Measurements from ENCODE around the gene MLLT3. TPM values are rescaled to one million over a fixed set of nuclear protein-coding genes. Genes with fewer than 3 reads are reported as not detected.

The MLLT3 gene
- total and polyA plus RNA-seq, 10 donors = 2.8 to 15.2 (median 10.6) TPM

- H3K27ac ChIP-seq = no peak overlapping the region
- 68 to 93% (median 89%) methylated on average over 1 of the region's 1 CpG for WGBS, 5 donors
- TF ChIP-seq POLR2A (IDR thresholded peaks at IDR 0.05) = no peak
- TF ChIP-seq POLR2AphosphoS5 (IDR thresholded peaks at IDR 0.05) = no peak
- TF ChIP-seq CTCF (IDR thresholded peaks at IDR 0.05 in 8 of 11, conservative IDR thresholded peaks at IDR 0.05 in 3 of 11) = no peak
- H3K36me3 ChIP-seq = no peaks in the 10 kb centered on the region
- DNase-seq = no peak
- H3K27me3 ChIP-seq (replicated peaks in 1 of 7) = no peaks in the 10 kb centered on the region
- no peaks in the 10 kb centered on the region for H3K9me3 ChIP-seq
- peaks cover 0 to 5% (median 0%) of the 10 kb centered on the region in 6 donors for H3K4me1 ChIP-seq
- no peak overlapping the region for H3K4me3 ChIP-seq
- intact Hi-C loops (cut with DNase I; ENCODE audit: low total_unique reads) = no loop called here
Observed at GRCh38 chr9:20488691-20489090, 133.6 kb downstream of the MLLT3 start.

GRCh38 chr9:20486552-20486951, 135.7 kb downstream of the MLLT3 start:
- no peaks in the 10 kb centered on the region for H3K9me3 ChIP-seq
- H3K36me3 ChIP-seq = no peaks in the 10 kb centered on the region
- DNase-seq = no peak
- no peak overlapping the region for H3K27ac ChIP-seq
- H3K4me3 ChIP-seq = no peak overlapping the region
- intact Hi-C loops (cut with DNase I; ENCODE audit: low total_unique reads) = no loop called here
- 83 to 90% (median 83%) methylated on average over 4 of the region's 4 CpGs for WGBS, 5 donors
- TF ChIP-seq POLR2AphosphoS5 (IDR thresholded peaks at IDR 0.05) = no peak
- TF ChIP-seq POLR2A (IDR thresholded peaks at IDR 0.05) = no peak
- no peak for TF ChIP-seq CTCF (IDR thresholded peaks at IDR 0.05 in 8 of 11, conservative IDR thresholded peaks at IDR 0.05 in 3 of 11)
- no peaks in the 10 kb centered on the region for H3K27me3 ChIP-seq (replicated peaks in 1 of 7)
- H3K4me1 ChIP-seq = peaks cover 0 to 4% (median 0%) of the 10 kb centered on the region in 6 donors

DNA sequence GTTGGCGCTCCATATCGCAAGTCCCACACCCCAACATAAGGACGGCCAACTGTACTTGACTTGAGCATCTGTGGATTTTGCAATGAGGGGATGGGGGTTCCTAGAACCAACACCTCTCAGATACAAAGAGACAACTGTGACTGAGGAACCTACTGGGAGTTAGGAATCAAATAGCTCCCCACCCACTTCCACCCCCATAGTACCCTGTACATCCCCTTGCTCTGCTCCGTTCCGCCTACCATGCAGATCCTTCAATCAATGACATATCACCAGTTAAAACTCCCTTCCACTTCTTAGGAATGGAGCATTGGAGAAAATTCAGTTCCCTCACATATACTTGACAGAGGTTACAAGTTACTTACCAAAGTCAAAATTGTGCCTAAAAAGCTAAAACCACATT, 140.9 kb downstream of the MLLT3 start:
- H3K27me3 ChIP-seq (replicated peaks in 1 of 7) = no peaks in the 10 kb centered on the region
- no peak for DNase-seq
- H3K9me3 ChIP-seq = no peaks in the 10 kb centered on the region
- H3K36me3 ChIP-seq = no peaks in the 10 kb centered on the region
- no peak overlapping the region for H3K27ac ChIP-seq
- no peaks in the 10 kb centered on the region for H3K4me1 ChIP-seq
- no peak for TF ChIP-seq CTCF (IDR thresholded peaks at IDR 0.05 in 8 of 11, conservative IDR thresholded peaks at IDR 0.05 in 3 of 11)
- TF ChIP-seq POLR2AphosphoS5 (IDR thresholded peaks at IDR 0.05) = no peak
- TF ChIP-seq POLR2A (IDR thresholded peaks at IDR 0.05) = no peak
- H3K4me3 ChIP-seq = no peak overlapping the region
- 96 to 99% (median 96%) methylated on average over 5 of the region's 5 CpGs for WGBS, 5 donors
- intact Hi-C loops (cut with DNase I; ENCODE audit: low total_unique reads) = no loop called here

- 69 to 81% (median 75%) methylated on average over 3 of the region's 3 CpGs for WGBS, 5 donors
Observed at GRCh38 chr9:20480249-20480648, 142.1 kb downstream of the MLLT3 start.

More at GRCh38 chr9:20480249-20480648, 142.1 kb downstream of the MLLT3 start:
- Histone ChIP-seq H3K27me3 (replicated peaks in 1 of 7) (no peaks in the 10 kb centered on the region), H3K36me3 (no peaks in the 10 kb centered on the region), H3K4me3 (no peak overlapping the region), H3K4me1 (no peaks in the 10 kb centered on the region), H3K27ac (no peak overlapping the region), H3K9me3 (no peaks in the 10 kb centered on the region)
- DNase-seq = no peak
- TF ChIP-seq POLR2A (IDR thresholded peaks at IDR 0.05) (no peak), CTCF (IDR thresholded peaks at IDR 0.05 in 8 of 11, conservative IDR thresholded peaks at IDR 0.05 in 3 of 11) (no peak), POLR2AphosphoS5 (IDR thresholded peaks at IDR 0.05) (no peak)
- intact Hi-C loops (cut with DNase I; ENCODE audit: low total_unique reads) = no loop called here

All from spleen (tissue), 11 donors.